Measurements from ENCODE around the gene AMBN.

The AMBN gene

GRCh38 chr4:70583952-70584834, 7.9 kb upstream of the AMBN start:
- Histone ChIP-seq H3K9me3 (ENCODE audit: insufficient read depth, low read depth, low read length) (no peaks in the 10 kb centered on the region), H3K27ac (ENCODE audit: low read length) (no peak overlapping the region), H3K4me1 (ENCODE audit: insufficient read depth, low read length) (no peaks in the 10 kb centered on the region), H3K36me3 (ENCODE audit: insufficient read depth, low read depth, low read length) (no peaks in the 10 kb centered on the region), H3K4me3 (ENCODE audit: low read length) (no peak overlapping the region), H3K27me3 (ENCODE audit: insufficient read depth, low read length) (no peaks in the 10 kb centered on the region), H3K9ac (ENCODE audit: low read depth, low read length) (no peak overlapping the region)

- H3K27ac ChIP-seq (ENCODE audit: low read length) = no peak overlapping the region
These were observed 5.2 kb upstream of the AMBN start for GRCh38 chr4:70586841-70587240.

DNA sequence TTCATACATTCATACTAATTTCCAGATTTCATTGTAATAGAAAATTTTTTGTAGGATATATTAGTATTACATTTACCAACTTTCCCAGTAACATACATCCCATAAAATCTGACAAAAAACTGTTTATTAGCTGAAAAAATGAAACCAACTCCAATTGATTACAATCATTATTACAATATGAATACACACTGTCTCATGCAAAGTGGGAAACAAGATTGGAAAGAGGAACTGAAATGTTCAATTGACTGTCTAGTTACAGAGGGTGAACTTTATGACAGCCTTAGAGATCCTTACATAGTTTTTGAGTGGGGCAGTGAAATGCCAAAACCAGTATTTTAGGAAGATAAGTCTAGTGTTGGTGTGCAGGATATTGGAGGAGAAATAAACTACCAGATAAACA, 2.3 kb upstream of the AMBN start:
- H3K4me1 ChIP-seq (ENCODE audit: insufficient read depth, low read length) = no peaks in the 10 kb centered on the region
- H3K4me3 ChIP-seq (ENCODE audit: low read length) = no peak overlapping the region
- no peaks in the 10 kb centered on the region for H3K9me3 ChIP-seq (ENCODE audit: insufficient read depth, low read depth, low read length)
- no peaks in the 10 kb centered on the region for H3K27me3 ChIP-seq (ENCODE audit: insufficient read depth, low read length)
- H3K27ac ChIP-seq (ENCODE audit: low read length) = no peak overlapping the region
- H3K9ac ChIP-seq (ENCODE audit: low read depth, low read length) = no peak overlapping the region
- H3K36me3 ChIP-seq (ENCODE audit: insufficient read depth, low read depth, low read length) = no peaks in the 10 kb centered on the region

More at GRCh38 chr4:70586841-70587240, 5.2 kb upstream of the AMBN start:
- Histone ChIP-seq H3K4me3 (ENCODE audit: low read length) (no peak overlapping the region), H3K9me3 (ENCODE audit: insufficient read depth, low read depth, low read length) (no peaks in the 10 kb centered on the region), H3K36me3 (ENCODE audit: insufficient read depth, low read depth, low read length) (no peaks in the 10 kb centered on the region), H3K27me3 (ENCODE audit: insufficient read depth, low read length) (no peaks in the 10 kb centered on the region), H3K9ac (ENCODE audit: low read depth, low read length) (no peak overlapping the region), H3K4me1 (ENCODE audit: insufficient read depth, low read length) (no peaks in the 10 kb centered on the region)

DNA sequence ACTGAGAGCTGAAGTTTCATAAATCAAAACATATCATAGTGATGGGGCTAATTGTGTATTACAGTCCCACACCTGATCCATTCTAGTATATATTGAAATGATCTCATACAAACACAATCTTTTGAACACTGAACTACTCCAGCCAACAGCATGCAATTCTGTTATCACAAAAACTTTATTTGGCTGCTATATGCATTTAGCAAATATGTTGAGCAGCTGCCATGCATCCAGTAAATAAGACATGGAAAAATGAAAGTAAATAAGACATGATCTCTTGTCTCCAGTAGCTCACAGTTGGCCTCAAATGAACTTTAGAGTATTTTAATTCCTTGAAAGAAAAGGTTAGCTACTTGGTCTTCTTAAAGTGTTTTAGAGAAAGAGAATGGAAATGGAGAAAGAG, 2.1 kb downstream of the AMBN start:
- no peaks in the 10 kb centered on the region for H3K9me3 ChIP-seq (ENCODE audit: insufficient read depth, low read depth, low read length)
- no peaks in the 10 kb centered on the region for H3K36me3 ChIP-seq (ENCODE audit: insufficient read depth, low read depth, low read length)
- no peak overlapping the region for H3K27ac ChIP-seq (ENCODE audit: low read length)

DNA sequence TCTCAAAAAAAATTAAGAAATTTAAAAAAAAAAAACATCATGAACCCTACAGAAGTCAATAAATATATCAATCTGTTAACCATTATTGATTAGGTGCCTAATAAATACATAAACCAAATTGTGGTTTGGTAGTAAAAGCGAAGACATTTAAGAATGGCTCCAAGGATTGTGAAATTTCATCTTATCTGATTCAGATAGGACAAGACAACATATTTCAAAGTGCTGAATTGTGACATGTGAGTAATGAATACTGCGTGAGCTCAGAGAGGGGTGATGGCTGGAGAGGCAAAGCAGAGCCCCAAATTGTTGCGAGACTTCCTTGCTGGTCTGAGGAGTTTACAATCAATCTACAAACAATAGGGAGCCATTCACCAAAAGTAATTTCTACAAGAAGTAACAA, 8.2 kb downstream of the AMBN start:
- no peaks in the 10 kb centered on the region for H3K36me3 ChIP-seq (ENCODE audit: insufficient read depth, low read depth, low read length)
- no peak overlapping the region for H3K4me3 ChIP-seq (ENCODE audit: low read length)
- H3K27ac ChIP-seq (ENCODE audit: low read length) = no peak overlapping the region
- H3K9me3 ChIP-seq (ENCODE audit: insufficient read depth, low read depth, low read length) = no peaks in the 10 kb centered on the region
- no peaks in the 10 kb centered on the region for H3K27me3 ChIP-seq (ENCODE audit: insufficient read depth, low read length)
- H3K4me1 ChIP-seq (ENCODE audit: insufficient read depth, low read length) = no peaks in the 10 kb centered on the region
- no peak overlapping the region for H3K9ac ChIP-seq (ENCODE audit: low read depth, low read length)

More for the DNA sequence above, 2.1 kb downstream of the AMBN start:
- Histone ChIP-seq H3K27me3 (ENCODE audit: insufficient read depth, low read length) (no peaks in the 10 kb centered on the region), H3K4me3 (ENCODE audit: low read length) (no peak overlapping the region), H3K4me1 (ENCODE audit: insufficient read depth, low read length) (no peaks in the 10 kb centered on the region), H3K9ac (ENCODE audit: low read depth, low read length) (no peak overlapping the region)

- Histone ChIP-seq H3K27ac (ENCODE audit: low read length) (no peak overlapping the region), H3K9ac (ENCODE audit: low read depth, low read length) (no peak overlapping the region), H3K9me3 (ENCODE audit: insufficient read depth, low read depth, low read length) (no peaks in the 10 kb centered on the region), H3K36me3 (ENCODE audit: insufficient read depth, low read depth, low read length) (no peaks in the 10 kb centered on the region), H3K4me3 (ENCODE audit: low read length) (no peak overlapping the region), H3K4me1 (ENCODE audit: insufficient read depth, low read length) (no peaks in the 10 kb centered on the region), H3K27me3 (ENCODE audit: insufficient read depth, low read length) (no peaks in the 10 kb centered on the region)
These were observed 8.9 kb downstream of the AMBN start for GRCh38 chr4:70600977-70601376.

DNA sequence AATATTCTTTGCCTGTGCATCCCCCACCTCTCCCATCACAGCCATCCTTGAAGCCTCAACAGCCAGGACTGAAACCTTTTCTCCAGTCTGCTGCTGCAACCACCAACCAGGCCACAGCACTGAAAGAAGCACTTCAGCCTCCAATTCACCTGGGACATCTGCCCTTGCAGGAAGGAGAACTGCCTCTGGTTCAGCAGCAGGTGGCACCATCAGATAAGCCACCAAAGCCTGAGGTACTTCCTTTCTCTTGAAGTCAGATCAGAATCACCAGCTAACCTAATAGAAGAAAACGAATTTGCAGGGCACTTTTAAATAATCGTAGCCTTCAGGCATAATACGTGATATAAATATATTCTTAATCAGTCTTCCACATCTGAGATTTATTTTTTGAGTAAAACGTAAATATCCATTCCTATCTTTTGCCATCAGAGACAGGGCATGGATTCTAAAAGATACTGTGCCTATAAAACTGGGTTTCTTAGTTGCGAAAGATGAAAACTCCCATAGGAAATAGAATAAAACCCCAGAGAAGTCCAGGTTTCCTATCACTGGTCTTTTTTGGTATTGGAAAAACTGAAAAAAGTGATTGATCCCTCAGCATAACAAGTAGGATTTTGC, 9.5 kb downstream of the AMBN start:
- no peaks in the 10 kb centered on the region for H3K4me1 ChIP-seq (ENCODE audit: insufficient read depth, low read length)
- no peak overlapping the region for H3K4me3 ChIP-seq (ENCODE audit: low read length)
- H3K9ac ChIP-seq (ENCODE audit: low read depth, low read length) = no peak overlapping the region
- no peaks in the 10 kb centered on the region for H3K9me3 ChIP-seq (ENCODE audit: insufficient read depth, low read depth, low read length)
- H3K27me3 ChIP-seq (ENCODE audit: insufficient read depth, low read length) = no peaks in the 10 kb centered on the region
- no peaks in the 10 kb centered on the region for H3K36me3 ChIP-seq (ENCODE audit: insufficient read depth, low read depth, low read length)
- H3K27ac ChIP-seq (ENCODE audit: low read length) = no peak overlapping the region

DNA sequence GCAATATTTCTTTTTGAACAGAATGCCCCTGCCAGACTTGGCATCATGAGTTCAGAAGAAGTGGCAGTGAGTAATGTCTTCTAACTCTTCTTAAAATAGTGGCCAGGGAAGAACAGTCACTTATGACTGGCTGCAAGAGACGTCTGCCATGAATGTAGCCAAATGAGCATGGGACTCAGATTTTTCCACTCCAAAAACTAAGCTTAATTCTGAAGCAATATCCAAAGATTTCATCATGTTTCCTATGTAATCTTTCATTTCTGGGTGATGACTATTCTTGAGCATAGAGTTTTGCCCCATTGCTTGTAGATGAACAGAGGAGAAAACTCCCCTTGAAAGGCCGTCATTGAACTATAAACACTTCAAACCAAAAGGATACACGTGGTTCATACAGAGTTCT, 11.8 kb downstream of the AMBN start:
- H3K4me3 ChIP-seq (ENCODE audit: low read length) = no peak overlapping the region
- no peaks in the 10 kb centered on the region for H3K27me3 ChIP-seq (ENCODE audit: insufficient read depth, low read length)
- no peak overlapping the region for H3K27ac ChIP-seq (ENCODE audit: low read length)
- no peaks in the 10 kb centered on the region for H3K4me1 ChIP-seq (ENCODE audit: insufficient read depth, low read length)
- no peaks in the 10 kb centered on the region for H3K9me3 ChIP-seq (ENCODE audit: insufficient read depth, low read depth, low read length)
- no peaks in the 10 kb centered on the region for H3K36me3 ChIP-seq (ENCODE audit: insufficient read depth, low read depth, low read length)
- no peak overlapping the region for H3K9ac ChIP-seq (ENCODE audit: low read depth, low read length)

DNA sequence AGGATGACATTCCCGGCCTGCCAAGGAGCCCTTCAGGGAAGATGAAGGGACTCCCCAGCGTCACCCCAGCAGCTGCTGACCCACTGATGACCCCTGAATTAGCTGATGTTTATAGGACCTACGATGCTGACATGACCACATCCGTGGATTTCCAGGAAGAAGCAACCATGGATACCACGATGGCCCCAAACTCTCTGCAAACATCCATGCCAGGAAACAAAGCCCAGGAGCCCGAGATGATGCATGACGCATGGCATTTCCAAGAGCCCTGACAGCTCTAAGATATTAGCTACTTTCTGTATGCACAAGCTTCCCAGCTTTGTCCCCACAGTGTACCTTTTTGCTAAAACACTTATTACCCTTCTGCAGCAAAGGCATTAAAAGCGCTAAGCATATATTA, 14.4 kb downstream of the AMBN start:
- no peaks in the 10 kb centered on the region for H3K4me1 ChIP-seq (ENCODE audit: insufficient read depth, low read length)
- H3K27ac ChIP-seq (ENCODE audit: low read length) = no peak overlapping the region
- no peaks in the 10 kb centered on the region for H3K27me3 ChIP-seq (ENCODE audit: insufficient read depth, low read length)
- no peaks in the 10 kb centered on the region for H3K36me3 ChIP-seq (ENCODE audit: insufficient read depth, low read depth, low read length)
- no peak overlapping the region for H3K4me3 ChIP-seq (ENCODE audit: low read length)
- no peaks in the 10 kb centered on the region for H3K9me3 ChIP-seq (ENCODE audit: insufficient read depth, low read depth, low read length)
- H3K9ac ChIP-seq (ENCODE audit: low read depth, low read length) = no peak overlapping the region

DNA sequence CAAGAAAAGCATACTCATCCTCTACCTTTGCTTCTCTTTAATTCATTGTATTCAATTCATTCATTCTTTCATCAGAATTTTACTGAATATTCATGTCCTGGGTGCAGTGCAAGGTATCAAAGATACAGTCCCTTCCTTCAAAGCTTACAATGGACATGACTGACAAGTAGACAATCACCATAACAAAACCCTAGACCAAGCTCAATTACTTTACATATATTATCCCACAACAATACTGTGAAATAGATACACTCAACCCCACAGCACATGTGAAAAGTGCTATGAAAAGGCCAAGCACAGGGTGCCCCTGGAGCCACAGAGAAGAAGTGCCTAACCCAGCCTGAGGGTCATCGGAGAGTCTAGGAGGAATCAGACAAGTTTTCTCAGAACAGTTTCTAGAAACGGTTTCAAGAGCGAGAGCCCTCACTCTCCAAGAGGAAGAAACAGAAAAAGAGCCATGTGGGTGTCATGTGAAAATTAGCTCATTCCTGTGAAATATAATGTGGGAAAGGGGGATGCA, 15.3 kb downstream of the AMBN start:
- H3K4me3 ChIP-seq (ENCODE audit: low read length) = no peak overlapping the region
- no peaks in the 10 kb centered on the region for H3K4me1 ChIP-seq (ENCODE audit: insufficient read depth, low read length)
- no peaks in the 10 kb centered on the region for H3K36me3 ChIP-seq (ENCODE audit: insufficient read depth, low read depth, low read length)
- H3K27ac ChIP-seq (ENCODE audit: low read length) = no peak overlapping the region
- H3K9me3 ChIP-seq (ENCODE audit: insufficient read depth, low read depth, low read length) = no peaks in the 10 kb centered on the region
- no peaks in the 10 kb centered on the region for H3K27me3 ChIP-seq (ENCODE audit: insufficient read depth, low read length)
- H3K9ac ChIP-seq (ENCODE audit: low read depth, low read length) = no peak overlapping the region

- no peaks in the 10 kb centered on the region for H3K9me3 ChIP-seq (ENCODE audit: insufficient read depth, low read depth, low read length)
- no peaks in the 10 kb centered on the region for H3K4me1 ChIP-seq (ENCODE audit: insufficient read depth, low read length)
- H3K27ac ChIP-seq (ENCODE audit: low read length) = no peak overlapping the region
- H3K27me3 ChIP-seq (ENCODE audit: insufficient read depth, low read length) = no peaks in the 10 kb centered on the region
- H3K36me3 ChIP-seq (ENCODE audit: insufficient read depth, low read depth, low read length) = no peaks in the 10 kb centered on the region
- no peak overlapping the region for H3K4me3 ChIP-seq (ENCODE audit: low read length)
- H3K9ac ChIP-seq (ENCODE audit: low read depth, low read length) = no peak overlapping the region
These were observed 16.3 kb downstream of the AMBN start for GRCh38 chr4:70608324-70608723.

Measured in iPS-20b (cell line).